ENCODE measurements around the gene CLCN2. TPM values are rescaled to one million over a fixed set of nuclear protein-coding genes. Genes with fewer than 3 reads are reported as not detected.

The CLCN2 gene
- total RNA-seq, 1 donor from 2014 or later = 8.1 TPM

GRCh38 chr3:184368116-184368515 lies 6.7 kb upstream of the CLCN2 start:
- no peak overlapping the region for H3K27ac ChIP-seq
- DNase-seq (ENCODE audit: extremely low spot score in 2 of 2) = no peak
- H3K9me3 ChIP-seq = no peaks in the 10 kb centered on the region
- intact Hi-C loops (cut with DNase I) = no loop called here
- H3K36me3 ChIP-seq = peaks cover 0 to 29% of the 10 kb centered on the region in 2 donors
- no peak overlapping the region for H3K4me3 ChIP-seq
- no peaks in the 10 kb centered on the region for H3K27me3 ChIP-seq
- TF ChIP-seq CTCF (IDR thresholded peaks at IDR 0.05) = no peak
- no peak for TF ChIP-seq POLR2AphosphoS5 (IDR thresholded peaks at IDR 0.05; ENCODE audit: insufficient read depth in 1 of 2, low read depth in 1 of 2)
- no peak for TF ChIP-seq POLR2A (IDR thresholded peaks at IDR 0.05)
- H3K4me1 ChIP-seq = peaks cover 40% of the 10 kb centered on the region

DNA sequence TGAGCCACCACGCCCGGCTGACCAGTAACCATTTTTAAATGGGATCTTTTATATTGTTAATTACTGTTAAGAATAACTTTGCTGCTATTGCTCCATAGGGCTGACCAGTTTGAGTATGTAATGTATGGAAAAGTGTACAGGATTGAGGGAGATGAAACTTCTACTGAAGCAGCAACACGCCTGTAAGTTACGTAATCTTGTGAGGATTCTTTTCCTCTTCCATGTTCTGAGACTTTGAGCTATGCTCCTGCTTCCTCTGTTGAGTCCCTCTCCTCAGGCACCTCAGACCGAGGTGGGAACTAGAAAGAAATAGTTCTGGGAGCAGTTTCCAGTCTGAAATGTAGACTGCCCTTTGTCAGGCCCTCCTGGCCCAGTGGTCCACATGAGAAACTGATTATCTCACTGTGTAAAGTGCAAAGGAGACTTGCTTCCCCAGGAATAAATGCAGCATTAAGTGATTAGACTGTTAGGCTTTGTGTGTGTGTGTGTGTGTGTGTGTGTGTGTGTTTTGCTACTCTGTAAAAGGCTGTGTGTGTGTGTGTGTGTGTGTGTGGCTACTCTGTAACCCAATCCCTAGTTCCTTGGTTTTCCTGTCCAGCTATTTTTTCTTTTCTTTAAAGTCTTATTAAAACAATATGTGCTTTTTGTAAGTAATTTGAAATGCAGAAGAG lies 5.3 kb upstream of the CLCN2 start:
- TF ChIP-seq POLR2AphosphoS5 (IDR thresholded peaks at IDR 0.05; ENCODE audit: insufficient read depth in 1 of 2, low read depth in 1 of 2) (no peak), POLR2A (IDR thresholded peaks at IDR 0.05) (no peak), CTCF (IDR thresholded peaks at IDR 0.05) (no peak)
- Histone ChIP-seq H3K4me3 (no peak overlapping the region), H3K4me1 (peaks cover 32% of the 10 kb centered on the region), H3K9me3 (no peaks in the 10 kb centered on the region), H3K27me3 (no peaks in the 10 kb centered on the region), H3K36me3 (peaks cover 0 to 29% of the 10 kb centered on the region in 2 donors), H3K27ac (no peak overlapping the region)
- intact Hi-C loops (cut with DNase I) = no loop called here
- DNase-seq (ENCODE audit: extremely low spot score in 2 of 2) = no peak

GRCh38 chr3:184362668-184363546 lies 1.5 kb upstream of the CLCN2 start:
- Histone ChIP-seq H3K27me3 (no peaks in the 10 kb centered on the region), H3K9me3 (no peaks in the 10 kb centered on the region), H3K36me3 (peaks cover 0 to 25% of the 10 kb centered on the region in 2 donors), H3K4me1 (peaks cover 31% of the 10 kb centered on the region), H3K4me3 (peak overlapping the region; percentile 87 to 96), H3K27ac (peak overlapping the region; percentile 92)
- TF ChIP-seq CTCF (IDR thresholded peaks at IDR 0.05) (peak in 2 of 3 experiments; percentile 14 to 65), POLR2AphosphoS5 (IDR thresholded peaks at IDR 0.05; ENCODE audit: insufficient read depth in 1 of 2, low read depth in 1 of 2) (peak; percentile 93 to 94), POLR2A (IDR thresholded peaks at IDR 0.05) (peak in 1 of 2 donors; percentile 52)
- intact Hi-C loops (cut with DNase I) = no loop called here
- peak in 1 of 2 donors; percentile 98 for DNase-seq (ENCODE audit: extremely low spot score in 2 of 2)

- peak in 1 of 2 donors; percentile 94 for DNase-seq (ENCODE audit: extremely low spot score in 2 of 2)
- Histone ChIP-seq H3K4me3 (peak overlapping the region; percentile 87 to 96), H3K36me3 (peaks cover 0 to 23% of the 10 kb centered on the region in 2 donors), H3K27me3 (no peaks in the 10 kb centered on the region), H3K27ac (peak overlapping the region; percentile 92), H3K9me3 (no peaks in the 10 kb centered on the region), H3K4me1 (peaks cover 31% of the 10 kb centered on the region)
- TF ChIP-seq CTCF (IDR thresholded peaks at IDR 0.05) (no peak), POLR2AphosphoS5 (IDR thresholded peaks at IDR 0.05; ENCODE audit: insufficient read depth in 1 of 2, low read depth in 1 of 2) (peak in 1 of 2 donors; percentile 52), POLR2A (IDR thresholded peaks at IDR 0.05) (peak in 1 of 2 donors; percentile 5)
- intact Hi-C loops (cut with DNase I) = loop anchor here (1.0 kb wide), 1 partner anchor 48 kb away; the partner anchor contains the start of gene EIF4G1
Observed at GRCh38 chr3:184361932-184362667, 695 bp upstream of the CLCN2 start.

All from vagina (tissue), 2 donors.